ENCODE results near the gene ABLIM3. TPM values are rescaled to one million over a fixed set of nuclear protein-coding genes. Genes with fewer than 3 reads are reported as not detected.

The ABLIM3 gene
- total RNA-seq, 1 donor from 2014 or later: not detected

DNA sequence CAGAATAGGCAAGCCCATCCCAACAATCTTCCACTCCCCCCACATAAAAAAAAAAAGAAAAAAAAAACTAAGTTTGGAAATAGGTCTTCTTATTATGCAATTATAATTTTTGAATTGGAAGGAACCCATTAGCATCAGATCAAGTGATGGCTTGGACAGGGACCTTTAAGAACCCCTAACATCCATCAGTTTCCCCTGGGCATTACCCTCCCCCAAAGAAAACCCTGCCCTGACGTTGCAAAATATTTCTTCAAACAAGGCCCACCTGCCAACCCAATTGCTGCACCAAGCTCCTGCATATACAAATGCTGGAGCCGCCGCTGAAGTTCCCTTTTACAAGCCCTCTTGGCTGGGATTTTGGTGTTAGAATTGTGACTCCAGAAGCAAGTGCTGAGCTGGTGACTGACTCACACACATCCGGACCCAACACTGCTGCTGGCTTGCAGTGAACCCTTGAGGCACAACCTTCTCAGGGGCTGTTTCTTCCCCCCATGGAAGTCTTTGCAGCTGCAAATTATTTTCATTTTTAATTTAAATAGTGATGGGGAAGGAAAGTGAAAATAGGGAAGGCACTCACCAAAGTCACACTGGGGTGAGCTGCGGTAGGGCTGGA lies 74.3 kb downstream of the ABLIM3 start:
- intact Hi-C loops (cut with micrococcal nuclease): loop anchor here (10.0 kb wide), 1 partner anchor 49 kb away; no protein-coding TSS in a partner anchor

- intact Hi-C loops (cut with micrococcal nuclease): loop anchor here (10.0 kb wide), 1 partner anchor 48 kb away; no protein-coding TSS in a partner anchor
These were observed 75.2 kb downstream of the ABLIM3 start for GRCh38 chr5:149216496-149216895.

DNA sequence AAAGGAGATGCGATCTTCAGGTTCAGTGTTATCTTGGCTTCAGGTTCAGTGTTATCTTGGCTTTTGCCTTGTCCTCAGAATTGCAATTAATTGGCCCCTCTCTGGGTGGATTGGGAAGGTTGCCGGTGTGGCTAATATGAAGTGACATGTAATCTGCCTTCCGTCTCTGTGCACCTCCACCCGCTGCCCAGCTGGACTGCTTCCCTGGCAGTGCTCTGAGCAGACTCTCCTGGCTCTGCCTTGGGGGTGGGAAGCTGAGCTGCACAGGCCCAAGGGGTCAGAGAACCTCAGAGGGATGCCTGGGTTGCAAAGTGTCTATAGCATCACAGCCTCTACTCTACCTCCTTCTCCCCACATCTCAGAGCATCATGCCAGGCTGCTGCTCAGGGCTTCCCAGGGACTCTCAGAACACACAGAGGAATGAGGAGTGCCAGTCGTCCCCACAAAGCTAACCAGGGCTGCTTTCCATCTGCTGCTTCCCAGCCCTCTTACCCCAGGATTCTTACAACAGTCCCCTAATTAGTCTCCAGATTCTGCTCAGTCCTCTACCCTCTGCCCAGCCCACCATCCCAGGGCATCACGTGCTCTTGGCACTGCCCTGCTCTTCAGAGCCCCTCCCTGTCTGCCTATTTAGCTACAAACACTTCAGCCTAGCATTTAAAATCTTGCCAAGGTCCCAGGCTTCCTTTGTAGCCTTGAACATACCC lies 76.0 kb downstream of the ABLIM3 start:
- intact Hi-C loops (cut with micrococcal nuclease): loop anchor here (10.0 kb wide), 1 partner anchor 48 kb away; no protein-coding TSS in a partner anchor

DNA sequence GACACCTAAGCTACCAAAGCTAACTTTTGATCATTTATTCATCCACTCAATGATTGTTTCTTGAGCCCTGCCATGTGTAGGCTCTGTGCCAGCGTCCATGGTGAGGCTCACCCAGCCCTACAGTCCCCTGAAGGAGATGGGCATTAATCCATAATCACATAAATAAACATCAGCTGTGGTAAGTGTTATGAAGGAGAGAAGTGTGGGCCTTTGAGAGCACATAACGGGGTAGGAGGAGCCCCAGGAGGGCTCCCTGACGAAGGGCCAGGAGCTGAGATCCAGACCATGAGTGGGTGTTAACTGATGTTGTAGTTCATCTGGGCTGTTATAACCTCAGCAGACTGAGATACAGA lies 76.5 kb downstream of the ABLIM3 start:
- intact Hi-C loops (cut with micrococcal nuclease): loop anchor here (10.0 kb wide), 1 partner anchor 47 kb away; no protein-coding TSS in a partner anchor

GRCh38 chr5:149219584-149219983 lies 78.3 kb downstream of the ABLIM3 start:
- intact Hi-C loops (cut with micrococcal nuclease): loop anchor here (10.0 kb wide), 1 partner anchor 45 kb away; no protein-coding TSS in a partner anchor

- intact Hi-C loops (cut with micrococcal nuclease): no loop called here
These were observed 79.5 kb downstream of the ABLIM3 start for GRCh38 chr5:149220750-149221149.

DNA sequence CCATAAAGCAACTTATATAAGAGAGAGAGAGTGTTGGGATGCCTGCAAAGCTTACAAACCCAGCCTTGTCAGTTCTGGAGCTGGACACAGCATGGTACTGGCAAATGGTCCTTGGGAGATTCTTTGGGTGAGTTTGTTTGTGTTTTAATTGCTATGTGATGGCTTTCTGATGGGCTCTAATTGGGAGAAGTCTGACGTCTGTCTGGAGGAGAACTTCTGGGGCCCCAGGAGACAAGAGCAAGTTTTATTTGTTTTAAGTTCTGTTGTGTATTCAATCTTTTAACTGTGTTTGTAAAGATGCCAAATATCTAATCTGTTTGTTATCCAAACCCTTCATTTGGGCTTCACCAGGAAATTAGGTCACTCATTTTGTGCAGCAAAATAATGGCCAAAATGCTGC lies 80.0 kb downstream of the ABLIM3 start:
- intact Hi-C loops (cut with micrococcal nuclease): no loop called here

GRCh38 chr5:149221731-149222342 lies 80.5 kb downstream of the ABLIM3 start:
- intact Hi-C loops (cut with micrococcal nuclease): no loop called here

GRCh38 chr5:149223081-149223848 lies 82.0 kb downstream of the ABLIM3 start:
- intact Hi-C loops (cut with micrococcal nuclease): no loop called here

DNA sequence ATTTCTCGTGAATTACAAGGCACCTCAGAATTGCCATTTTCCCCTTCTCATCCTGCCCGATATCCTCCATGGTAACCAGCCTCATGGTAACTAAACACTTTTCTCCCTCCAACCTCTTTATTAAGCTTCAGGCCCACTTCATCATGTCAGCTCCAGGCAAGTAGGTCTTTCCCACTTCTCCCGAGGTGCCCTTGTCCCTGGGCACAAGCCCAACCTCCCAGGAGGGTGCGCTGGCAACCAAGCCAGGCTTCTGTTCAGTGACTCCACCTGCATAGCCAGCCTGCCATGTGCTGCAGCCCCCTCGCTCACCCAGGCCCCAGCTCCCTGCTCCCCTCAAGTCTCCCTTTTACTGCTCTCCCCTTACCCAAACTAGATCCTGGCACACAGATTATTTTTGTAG lies 83.0 kb downstream of the ABLIM3 start:
- intact Hi-C loops (cut with micrococcal nuclease): no loop called here

DNA sequence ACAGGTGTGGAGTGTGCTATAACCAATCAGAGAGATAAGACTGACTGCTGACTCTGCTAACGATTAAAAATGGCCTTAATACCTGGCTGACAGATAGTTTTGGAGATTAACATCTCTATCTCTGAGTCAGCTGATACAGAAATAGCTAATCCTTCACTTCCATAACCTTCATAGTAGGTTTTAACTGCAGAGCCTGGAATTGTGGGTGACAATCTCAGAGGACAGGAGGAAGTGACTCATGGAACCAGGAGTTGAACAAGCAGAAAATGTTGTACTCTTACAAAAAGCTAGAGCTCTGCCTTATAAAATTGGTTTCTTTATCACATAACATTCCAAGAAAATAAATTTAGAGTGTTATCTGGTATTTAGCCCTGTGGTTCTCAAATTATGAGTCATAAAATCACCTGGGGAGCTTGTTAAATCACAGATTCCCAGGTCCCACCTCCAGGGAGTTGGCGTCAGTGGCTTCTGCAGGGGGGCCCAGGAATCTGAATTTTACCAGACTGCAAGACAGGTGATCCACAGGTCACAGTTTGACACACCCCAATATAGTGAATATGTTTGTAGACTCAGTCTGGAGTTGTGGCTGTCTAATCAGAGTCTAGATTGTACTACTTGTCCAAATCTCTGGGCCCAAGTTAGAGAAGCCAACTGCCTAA lies 86.0 kb downstream of the ABLIM3 start:
- intact Hi-C loops (cut with micrococcal nuclease): no loop called here

DNA sequence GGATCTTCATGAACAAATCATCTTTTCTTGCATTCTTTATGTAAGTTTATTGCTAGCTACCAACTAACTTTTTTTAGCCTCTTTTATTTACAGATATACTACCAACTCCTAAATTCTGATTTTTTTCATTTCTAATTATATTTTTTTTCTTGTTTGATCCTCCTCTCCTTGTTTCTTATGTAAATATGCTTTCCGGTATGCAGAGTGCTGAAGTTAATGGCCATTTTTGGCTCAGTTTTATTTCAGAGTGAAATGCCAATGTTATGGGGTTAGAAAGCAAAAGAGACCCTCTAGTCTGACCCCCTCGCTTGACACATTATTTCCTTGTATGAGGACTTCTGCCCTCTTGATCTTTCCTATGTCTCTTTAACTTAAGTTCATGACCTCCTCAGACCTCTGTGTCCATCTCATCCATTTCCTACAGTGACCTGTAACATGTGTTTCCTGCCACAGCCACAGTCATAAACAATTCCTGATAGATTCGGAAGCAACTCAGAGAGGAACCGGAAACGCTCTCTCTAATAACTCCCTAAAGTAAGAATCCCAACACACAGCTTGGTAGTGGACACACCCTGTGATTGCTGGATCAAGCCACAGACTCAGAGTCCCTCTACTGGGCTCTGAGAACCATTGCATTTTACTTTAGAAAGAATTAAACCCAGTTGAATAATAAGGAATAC lies 87.5 kb downstream of the ABLIM3 start:
- intact Hi-C loops (cut with micrococcal nuclease): no loop called here

DNA sequence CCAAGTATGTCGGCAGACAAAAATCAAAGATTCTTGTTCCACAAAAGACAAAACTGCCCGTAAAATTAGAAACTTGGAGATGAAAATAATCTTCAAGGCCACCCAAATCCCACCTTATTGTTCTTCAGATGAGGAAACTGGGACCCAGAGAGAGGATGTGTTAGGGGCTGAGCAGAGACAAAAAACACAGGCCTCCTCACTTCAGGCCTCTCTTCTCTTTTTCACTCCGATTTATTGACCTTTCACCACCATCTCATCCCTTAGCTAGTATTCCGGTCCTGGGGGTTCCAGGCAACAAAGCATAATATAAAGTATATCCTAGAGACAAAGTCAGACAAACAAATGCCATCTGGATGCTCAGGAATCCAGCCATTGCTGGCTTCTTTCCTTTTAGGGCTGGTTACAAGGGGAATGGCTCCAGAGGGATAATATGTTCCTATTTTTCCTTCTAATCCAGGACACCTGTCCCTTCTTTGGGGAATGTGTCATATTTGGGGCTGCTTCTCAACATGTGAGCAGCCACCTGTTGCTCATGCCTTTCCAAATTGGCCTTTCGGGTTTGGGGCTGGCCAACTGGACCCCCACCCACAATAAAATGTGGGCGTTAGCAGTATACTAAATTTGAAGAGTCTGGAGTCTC lies 88.1 kb downstream of the ABLIM3 start:
- intact Hi-C loops (cut with micrococcal nuclease): no loop called here

- intact Hi-C loops (cut with micrococcal nuclease): no loop called here
These were observed 94.5 kb downstream of the ABLIM3 start for GRCh38 chr5:149235841-149236240.

GRCh38 chr5:149237662-149238061 lies 96.4 kb downstream of the ABLIM3 start:
- intact Hi-C loops (cut with micrococcal nuclease): no loop called here

DNA sequence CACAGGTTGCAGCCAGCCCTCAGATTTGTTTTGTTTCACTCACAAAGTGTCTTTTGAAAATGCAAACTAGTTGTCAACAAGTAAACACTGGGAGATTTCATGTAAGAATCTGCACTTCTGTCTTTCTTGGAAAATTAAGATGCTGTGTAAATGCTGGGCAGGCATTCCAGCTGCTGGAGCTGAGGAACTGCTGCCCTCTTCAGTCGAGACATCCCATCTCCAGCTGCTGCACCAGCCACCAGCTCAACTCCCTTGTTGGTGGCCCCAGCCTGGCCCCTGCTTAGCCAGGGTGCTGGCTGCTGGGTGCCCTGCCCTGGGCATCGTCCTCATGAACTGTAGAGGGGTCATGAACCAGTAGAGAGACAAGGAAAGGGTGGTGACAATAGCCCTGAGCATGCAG lies 97.2 kb downstream of the ABLIM3 start:
- intact Hi-C loops (cut with micrococcal nuclease): no loop called here

DNA sequence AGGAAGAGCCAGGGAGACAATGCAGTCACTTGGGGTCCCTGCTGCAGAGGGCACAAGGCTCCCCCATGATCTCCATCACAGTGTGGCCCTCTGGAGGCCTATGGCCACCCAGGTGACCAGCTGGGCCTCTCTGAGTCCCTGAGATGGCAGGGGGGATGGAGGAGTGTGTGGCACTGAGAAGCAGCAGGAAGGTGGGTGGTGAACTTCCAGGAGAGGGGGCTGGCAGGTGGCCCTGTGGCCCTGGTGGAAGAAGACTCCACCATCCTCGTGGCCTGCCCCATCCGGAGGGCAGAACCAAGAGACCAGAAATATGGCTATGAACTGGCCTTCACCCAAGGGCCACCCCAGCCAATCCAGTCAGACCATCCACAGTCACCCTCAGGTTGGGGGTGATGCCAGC lies 98.6 kb downstream of the ABLIM3 start:
- intact Hi-C loops (cut with micrococcal nuclease): no loop called here

DNA sequence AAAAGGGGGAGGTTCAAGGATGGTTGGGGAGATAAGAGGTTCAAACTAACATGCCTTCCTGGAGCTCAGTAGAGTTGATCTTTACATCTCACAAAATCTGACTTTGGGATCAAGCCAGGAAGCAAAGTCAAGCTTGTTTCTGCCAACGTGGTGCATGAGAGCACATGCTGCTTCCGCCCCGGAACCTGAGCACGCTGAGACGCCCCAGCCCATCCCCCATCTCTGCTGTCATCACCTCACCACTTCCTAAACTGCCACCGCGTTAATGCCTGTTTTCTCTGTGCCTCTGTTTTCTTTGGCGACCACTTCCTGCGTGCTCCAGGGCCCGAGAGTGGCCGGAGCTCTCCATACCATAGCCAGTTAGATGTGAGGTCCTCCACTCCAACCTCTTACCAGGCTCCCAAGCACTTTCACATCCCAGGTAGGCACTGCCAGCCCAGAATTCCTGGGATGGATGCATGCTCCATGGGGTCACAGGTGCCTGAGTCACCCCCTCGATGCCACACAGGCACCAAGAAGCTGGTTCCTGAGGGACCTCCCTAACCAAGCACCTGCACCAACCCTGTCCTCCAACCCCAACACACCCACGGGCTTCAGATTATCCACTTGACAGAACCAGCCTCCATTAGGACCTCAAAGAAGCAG lies 99.2 kb downstream of the ABLIM3 start:
- intact Hi-C loops (cut with micrococcal nuclease): no loop called here

DNA sequence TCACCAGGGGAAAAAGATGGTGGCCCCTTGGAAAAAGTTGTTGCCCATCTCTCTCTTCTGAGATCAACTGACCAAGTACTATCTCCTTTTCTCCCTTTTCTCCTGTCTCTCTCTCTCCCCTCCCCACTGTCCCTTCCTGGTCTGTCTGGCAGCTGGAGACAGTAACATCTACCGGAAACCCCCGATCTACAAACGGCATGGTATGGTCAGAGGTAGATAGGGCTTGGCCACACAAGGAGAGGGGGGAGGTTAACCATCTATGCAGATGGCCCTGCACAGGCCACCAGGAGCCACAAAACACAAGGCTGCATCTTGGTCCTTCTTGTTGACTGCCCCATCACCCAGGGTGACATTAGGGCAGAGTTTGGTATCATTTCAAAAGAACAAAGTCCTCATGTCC lies 101.0 kb downstream of the ABLIM3 start:
- intact Hi-C loops (cut with micrococcal nuclease): no loop called here

- intact Hi-C loops (cut with micrococcal nuclease): no loop called here
These were observed 105.6 kb downstream of the ABLIM3 start for GRCh38 chr5:149246906-149247305.
